Fibroblast of pulmonary artery (primary cell): ENCODE measurements around the gene SERGEF.

Experiments used
- DNase-seq: peaks from one replicate; pipeline ENCODE4 v3.0.0-alpha.2; 2010; ENCODE audit warnings: low read depth
- H3K4me3 ChIP-seq: replicated peaks from 2 replicates; pipeline ENCODE4 v1.5.1; 2011; ENCODE audit warnings: low read depth, mild to moderate bottlenecking, control low read depth, low read length, moderate library complexity
- TF ChIP-seq, protein P1 (sequence below): IDR thresholded peaks from 2 replicates; pipeline ENCODE4 v1.5.1; 2011; ENCODE audit warnings: mild to moderate bottlenecking, control low read depth, low read length, inconsistent platforms; ENCODE audit errors: missing control alignments

The SERGEF gene

DNA sequence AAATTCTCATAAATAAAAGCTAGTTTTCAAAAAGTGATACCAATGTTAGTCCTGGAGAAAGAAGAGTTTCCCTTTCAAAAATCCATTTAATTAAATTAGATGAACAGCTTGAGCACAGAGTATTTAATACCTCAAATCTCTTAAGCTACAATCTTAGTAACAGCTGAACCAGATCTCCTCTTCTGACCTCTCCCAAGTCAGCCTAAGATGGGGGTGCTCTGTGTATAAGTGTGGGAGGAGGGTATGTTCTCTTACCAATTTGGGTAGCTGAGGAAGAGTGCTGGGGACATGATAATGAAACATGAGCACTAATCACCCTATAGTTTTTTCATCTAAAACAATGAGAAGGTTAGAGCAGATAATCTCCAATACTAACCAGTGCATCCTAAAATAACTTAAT is 23.6 kb upstream of the SERGEF start:
- DNase-seq: no peak
- TF ChIP-seq, protein P1, sequence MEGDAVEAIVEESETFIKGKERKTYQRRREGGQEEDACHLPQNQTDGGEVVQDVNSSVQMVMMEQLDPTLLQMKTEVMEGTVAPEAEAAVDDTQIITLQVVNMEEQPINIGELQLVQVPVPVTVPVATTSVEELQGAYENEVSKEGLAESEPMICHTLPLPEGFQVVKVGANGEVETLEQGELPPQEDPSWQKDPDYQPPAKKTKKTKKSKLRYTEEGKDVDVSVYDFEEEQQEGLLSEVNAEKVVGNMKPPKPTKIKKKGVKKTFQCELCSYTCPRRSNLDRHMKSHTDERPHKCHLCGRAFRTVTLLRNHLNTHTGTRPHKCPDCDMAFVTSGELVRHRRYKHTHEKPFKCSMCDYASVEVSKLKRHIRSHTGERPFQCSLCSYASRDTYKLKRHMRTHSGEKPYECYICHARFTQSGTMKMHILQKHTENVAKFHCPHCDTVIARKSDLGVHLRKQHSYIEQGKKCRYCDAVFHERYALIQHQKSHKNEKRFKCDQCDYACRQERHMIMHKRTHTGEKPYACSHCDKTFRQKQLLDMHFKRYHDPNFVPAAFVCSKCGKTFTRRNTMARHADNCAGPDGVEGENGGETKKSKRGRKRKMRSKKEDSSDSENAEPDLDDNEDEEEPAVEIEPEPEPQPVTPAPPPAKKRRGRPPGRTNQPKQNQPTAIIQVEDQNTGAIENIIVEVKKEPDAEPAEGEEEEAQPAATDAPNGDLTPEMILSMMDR: no peak
- no peak overlapping the region for H3K4me3 ChIP-seq

DNA sequence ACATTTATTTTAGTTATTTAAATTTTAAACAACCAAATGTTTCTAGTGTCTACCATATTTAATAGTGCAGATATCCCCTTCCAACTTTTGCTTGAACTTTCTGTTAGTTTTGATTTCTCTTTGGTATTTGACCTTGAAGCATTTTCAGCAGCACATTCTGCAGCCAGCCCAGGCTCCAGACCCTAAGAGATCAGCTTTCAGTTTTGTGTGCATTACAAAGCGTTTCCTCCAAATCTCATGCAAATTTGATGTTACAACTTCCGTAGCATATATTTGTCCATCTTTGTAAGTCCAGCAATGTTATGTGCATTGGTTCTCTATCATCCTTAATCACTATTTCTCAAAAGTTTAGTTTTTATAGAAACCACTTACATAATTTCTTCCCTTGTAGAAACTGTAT is 14.6 kb upstream of the SERGEF start:
- H3K4me3 ChIP-seq: no peak overlapping the region
- DNase-seq: no peak
- TF ChIP-seq, protein P1: no peak

DNA sequence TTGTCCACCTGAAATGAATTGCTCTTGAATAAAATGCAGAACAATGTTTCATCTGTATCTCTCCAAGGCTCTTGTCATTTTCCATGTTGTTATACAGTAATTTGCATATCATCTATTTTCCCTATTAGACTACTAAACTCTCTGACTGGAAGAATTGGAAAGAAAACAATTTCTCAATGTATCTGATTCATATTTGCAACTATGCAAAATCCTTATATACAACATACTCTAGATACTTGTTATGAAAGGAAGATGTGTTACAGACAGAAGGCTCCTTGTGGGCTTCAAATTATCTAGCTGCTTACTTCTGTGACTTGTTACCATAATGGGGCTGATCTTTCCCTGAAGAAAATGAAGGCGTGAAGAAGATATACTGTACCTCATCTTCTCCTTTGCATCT is 9.6 kb upstream of the SERGEF start:
- no peak for DNase-seq
- TF ChIP-seq, protein P1: no peak
- H3K4me3 ChIP-seq: no peak overlapping the region

DNA sequence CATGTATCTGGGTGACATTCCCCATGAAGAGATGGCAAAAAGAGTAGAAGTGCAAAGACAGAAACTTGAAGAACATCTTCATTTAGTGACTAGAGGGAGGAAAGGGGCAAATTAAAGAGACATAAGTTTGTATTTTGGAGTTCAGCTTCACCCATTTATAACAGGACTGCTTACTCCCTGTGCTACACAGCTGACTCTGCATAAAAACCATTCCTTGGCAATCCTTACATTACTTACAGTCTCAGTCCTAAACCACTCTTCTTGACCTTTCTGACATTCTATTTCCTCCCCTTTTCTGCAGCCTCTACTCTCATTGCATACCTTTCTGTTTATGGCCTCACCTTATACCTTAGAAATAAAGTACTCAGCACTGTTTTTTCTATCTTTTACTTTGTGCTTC is 6.8 kb upstream of the SERGEF start:
- no peak for DNase-seq
- H3K4me3 ChIP-seq: no peak overlapping the region
- TF ChIP-seq, protein P1: no peak

DNA sequence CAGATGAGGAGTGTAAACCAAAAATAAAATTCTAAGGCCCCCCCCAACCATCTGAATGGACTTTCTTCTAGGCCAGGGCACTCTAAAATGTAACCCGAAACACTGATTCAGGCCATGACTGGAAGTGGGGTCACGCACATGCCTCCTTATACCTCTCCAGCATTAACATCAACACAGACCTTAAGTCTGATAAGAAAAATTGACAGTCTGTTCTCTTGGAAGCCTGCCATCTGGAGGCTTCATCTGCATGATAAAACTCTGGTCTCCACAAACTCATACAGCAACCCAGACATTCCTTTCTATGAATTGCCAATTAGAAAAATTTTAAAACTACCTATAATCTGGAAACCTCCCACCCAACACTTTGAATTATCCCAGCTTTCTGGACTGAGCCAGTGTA is 3.9 kb upstream of the SERGEF start:
- no peak for DNase-seq
- TF ChIP-seq, protein P1: no peak
- H3K4me3 ChIP-seq: no peak overlapping the region

DNA sequence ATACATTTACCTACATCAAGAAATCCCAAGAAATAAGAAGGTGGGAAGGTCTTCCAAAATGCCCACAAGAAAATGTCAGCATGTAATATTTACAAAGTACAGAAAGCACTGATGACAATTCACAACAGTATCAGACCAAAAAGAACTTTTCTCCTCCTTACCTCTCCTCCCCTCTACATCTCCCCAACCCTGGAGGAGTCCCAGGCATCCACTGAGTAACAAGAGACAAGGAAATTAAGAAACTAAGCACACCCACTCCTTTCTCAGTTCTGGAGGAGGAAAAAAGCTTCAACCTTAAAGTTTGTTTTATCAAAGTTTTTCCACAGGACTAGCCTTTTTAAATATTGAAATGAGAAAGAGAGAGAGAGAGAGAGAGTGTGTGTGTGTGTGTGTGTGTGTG is 2.0 kb upstream of the SERGEF start:
- TF ChIP-seq, protein P1: no peak
- DNase-seq: no peak
- H3K4me3 ChIP-seq: no peak overlapping the region

DNA sequence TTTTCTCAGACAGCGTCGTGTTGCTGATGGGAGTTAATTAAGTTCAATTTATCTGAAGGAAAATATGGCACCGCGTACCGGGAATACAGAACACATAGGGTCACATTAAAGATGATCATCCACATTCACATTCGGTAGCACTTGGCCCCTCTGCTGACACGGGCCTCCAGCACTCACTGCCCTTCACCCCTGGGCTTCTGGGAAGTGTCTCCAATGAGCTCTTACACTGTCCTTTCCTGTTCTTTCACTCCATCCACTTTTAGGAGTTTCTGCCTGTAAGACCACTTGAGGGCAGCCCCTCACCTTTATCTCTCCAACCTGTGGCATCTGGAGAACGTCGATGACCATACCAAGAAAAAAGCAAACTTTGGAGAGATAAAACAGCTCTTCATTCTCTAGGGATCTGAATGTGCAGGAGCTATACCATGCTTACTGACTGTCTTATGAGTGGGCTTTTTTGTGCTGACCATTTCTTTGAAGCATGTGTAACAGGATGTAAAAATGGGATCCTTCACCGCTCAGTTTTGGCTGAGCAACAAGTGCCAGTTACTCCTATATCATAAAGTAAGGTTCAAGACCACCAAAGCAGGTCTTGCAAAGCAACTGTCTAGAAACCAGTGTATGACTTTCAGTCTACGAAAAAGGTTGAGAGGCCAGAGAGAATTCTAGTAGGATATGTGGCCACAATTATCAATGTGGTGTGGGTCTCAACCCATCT is 1.1 kb upstream of the SERGEF start:
- DNase-seq: no peak
- H3K4me3 ChIP-seq: peak overlapping the region; percentile 85
- TF ChIP-seq, protein P1: no peak
